Measurements from ENCODE around the gene MPPED2.

The MPPED2 gene

GRCh38 chr11:30452842-30453241 lies 133.3 kb downstream of the MPPED2 start:
- DNase-seq (ENCODE audit: low read depth, low spot score) = no peak

GRCh38 chr11:30452114-30452513 lies 134.0 kb downstream of the MPPED2 start:
- no peak for DNase-seq (ENCODE audit: low read depth, low spot score)

DNA sequence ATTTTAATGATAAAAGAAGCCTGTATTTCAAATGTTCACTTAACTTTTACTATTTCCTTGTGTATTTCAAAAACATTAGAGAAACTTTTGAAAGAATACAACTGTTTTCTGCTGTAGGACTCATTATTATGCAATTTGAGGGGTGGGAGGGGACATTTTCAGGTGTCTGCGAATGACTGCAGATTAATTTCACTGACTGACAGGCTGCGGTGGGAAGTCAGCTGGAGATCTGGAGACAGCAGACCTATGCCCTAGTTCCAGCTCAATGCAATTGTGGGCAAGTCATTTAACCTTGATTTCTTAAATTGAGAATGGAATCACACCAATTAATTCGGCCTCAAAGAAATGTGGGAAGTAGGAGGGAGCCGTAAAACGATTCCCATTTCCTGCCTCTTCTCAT lies 134.5 kb downstream of the MPPED2 start:
- DNase-seq (ENCODE audit: low read depth, low spot score) = no peak

GRCh38 chr11:30451167-30451566 lies 135.0 kb downstream of the MPPED2 start:
- DNase-seq (ENCODE audit: low read depth, low spot score) = no peak

DNA sequence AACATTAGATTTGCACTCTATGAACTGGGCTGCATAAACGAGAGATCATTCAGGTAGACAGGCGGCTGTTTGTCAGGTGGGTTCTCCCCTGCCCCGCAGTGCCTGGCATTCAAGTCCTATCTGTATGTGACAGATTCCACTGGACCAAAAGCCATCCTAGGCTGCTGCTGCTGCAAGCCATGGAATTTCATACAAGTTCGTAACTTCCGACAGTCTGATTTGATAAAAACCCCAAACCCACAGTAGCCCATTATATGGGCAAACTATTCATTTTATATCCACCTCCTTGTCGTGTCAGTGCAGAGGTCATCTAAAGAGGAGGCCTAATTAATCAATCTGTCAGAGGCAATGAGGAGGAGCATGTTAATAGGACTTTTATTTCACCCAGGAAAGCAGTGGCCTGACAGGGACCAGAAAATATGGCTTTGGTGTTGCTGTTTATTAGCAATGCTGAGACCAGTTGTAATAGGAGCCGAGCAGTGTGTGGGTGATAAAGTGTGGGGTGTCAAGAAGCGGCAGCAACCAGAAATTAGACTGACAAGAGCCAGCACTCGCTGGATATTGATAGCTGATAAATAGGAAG lies 139.0 kb downstream of the MPPED2 start:
- DNase-seq (ENCODE audit: low read depth, low spot score) = no peak

GRCh38 chr11:30446520-30446919 lies 139.6 kb downstream of the MPPED2 start:
- no peak for DNase-seq (ENCODE audit: low read depth, low spot score)

DNA sequence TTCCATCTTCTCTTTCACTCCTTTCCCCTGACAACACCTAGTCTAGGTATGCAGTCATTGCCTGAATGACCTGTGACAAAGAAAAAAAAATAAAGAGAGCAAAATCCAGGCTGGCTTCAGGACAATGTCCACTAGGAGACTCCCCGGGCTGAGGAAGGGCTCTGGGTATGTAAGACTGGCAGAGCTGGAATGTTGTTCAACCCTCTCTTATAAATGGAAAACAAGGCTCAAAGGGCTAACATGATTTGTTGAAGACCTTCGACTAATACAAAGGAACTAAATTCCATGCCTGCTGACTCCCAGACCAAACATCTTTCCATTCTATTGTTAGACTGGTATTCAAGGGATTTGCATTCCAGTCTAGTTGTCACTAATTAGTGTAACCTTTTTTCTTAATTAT lies 141.1 kb downstream of the MPPED2 start:
- no peak for DNase-seq (ENCODE audit: low read depth, low spot score)

DNA sequence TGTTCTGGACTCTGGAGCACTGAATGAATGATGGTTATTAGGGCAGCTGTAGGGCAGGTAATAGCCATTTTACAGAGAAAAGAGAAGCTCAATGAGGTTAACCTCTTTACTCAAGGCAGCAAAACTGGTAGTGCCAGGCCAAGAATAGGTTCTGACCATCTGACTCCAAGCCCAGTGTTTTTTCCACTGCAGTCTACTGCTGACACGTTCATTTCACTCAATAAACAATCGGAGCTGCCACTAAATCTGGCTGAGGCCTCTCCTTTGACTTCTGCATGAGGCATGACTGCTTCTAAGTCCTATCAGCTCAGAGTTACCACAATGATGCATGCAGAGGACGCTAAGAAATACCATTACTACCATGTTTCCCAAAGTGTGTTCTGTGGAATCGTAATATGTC lies 145.6 kb downstream of the MPPED2 start:
- no peak for DNase-seq (ENCODE audit: low read depth, low spot score)

- DNase-seq (ENCODE audit: low read depth, low spot score) = no peak
These were observed 149.4 kb downstream of the MPPED2 start for GRCh38 chr11:30436801-30437200.

DNA sequence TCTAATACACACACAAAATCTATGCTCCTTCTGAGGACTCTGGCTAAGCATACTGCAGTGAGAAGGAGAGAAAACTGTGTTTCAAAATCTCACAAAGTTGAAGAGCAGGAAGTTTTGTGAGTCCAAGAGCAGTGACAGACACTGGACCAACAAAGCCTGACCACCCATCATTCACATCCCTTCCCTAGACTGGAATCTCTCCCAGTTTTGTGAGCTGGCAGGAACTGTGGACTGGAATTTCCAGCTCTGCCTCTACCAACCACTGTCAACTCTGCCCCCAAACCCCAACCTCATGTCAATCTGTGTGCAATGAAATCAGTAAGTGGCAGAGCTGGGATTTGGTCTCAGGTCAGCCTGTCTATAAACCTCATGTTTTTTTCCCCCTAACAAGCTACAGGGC lies 150.7 kb downstream of the MPPED2 start:
- no peak for DNase-seq (ENCODE audit: low read depth, low spot score)

DNA sequence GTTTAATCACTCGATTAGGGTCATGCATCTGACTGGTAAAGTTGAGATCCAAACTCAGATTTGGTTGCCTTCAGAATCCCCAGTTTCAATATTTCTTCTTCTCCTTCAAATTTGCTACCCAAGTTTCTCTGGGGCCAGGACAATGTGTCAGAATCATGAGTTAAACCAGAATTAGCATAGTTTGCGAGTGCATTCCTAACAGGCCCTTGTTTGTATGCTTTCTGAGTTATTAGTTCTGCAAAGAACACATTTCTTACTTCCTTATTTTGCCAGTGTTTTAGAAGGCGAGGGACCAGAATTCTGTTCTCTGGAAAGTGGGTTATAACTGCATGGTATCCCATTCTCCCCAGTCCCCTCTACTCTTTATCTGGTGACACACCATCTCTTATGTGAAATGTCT lies 151.3 kb downstream of the MPPED2 start:
- no peak for DNase-seq (ENCODE audit: low read depth, low spot score)

GRCh38 chr11:30433831-30434230 lies 152.3 kb downstream of the MPPED2 start:
- no peak for DNase-seq (ENCODE audit: low read depth, low spot score)

GRCh38 chr11:30432716-30433115 lies 153.4 kb downstream of the MPPED2 start:
- no peak for DNase-seq (ENCODE audit: low read depth, low spot score)

DNA sequence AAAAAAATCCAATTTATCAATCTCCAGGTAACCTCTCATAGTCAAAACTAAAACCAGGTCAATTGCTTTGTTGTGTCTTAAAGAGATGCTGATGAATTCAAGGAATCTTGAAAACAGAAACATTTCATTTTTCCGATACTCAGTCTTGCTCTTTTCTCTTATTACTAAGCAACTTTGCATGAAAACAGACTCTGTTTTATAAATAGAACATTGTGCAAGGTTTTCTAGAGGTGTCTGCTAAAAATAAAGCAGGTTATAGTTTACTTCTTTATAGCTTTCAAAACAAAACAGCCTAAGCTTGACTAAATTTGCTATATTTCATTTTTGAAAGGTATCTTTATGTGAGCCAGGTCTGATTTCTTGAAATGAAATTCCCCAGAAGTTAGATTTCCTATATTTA lies 154.0 kb downstream of the MPPED2 start:
- no peak for DNase-seq (ENCODE audit: low read depth, low spot score)

- no peak for DNase-seq (ENCODE audit: low read depth, low spot score)
These were observed 154.9 kb downstream of the MPPED2 start for GRCh38 chr11:30431127-30431814.

DNA sequence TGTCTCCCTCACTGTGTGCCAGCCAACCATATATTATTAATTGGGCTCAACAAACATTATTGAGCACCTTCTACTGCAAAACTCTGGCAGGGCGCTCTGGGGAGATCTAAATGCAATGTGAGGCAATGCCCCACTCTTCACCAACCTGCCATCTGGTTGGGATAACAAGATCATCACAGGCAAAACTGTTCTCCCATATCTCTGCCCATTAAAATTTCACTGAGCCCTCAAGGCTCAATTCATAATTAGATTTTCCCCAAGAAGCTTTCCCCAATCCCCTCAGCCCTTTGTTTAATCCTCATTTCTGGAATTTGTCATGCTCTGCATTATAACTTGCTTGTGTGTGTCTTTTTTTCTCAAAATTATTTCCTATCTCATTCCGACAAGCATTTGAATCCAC lies 156.6 kb downstream of the MPPED2 start:
- no peak for DNase-seq (ENCODE audit: low read depth, low spot score)

DNA sequence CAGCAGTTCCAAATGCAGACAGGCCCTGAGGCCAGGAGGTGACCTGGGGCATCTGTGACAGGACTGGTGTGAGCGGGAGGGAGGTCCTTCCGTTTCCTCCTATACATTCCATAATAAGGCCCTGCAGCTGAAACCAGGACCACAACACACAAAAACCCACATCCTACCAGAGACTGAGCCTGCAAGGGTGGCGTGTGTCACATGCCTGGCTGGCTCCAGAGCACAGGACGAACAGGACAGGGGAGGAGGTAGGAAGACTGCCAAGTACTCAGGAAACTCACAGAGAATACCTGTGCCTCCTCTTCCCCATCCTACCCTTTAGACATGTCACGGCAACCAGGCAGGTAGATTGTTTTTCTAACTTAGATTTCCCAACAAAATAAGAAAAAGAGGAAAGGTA lies 159.4 kb downstream of the MPPED2 start:
- DNase-seq (ENCODE audit: low read depth, low spot score) = no peak

GRCh38 chr11:30424844-30425243 lies 161.3 kb downstream of the MPPED2 start:
- DNase-seq (ENCODE audit: low read depth, low spot score) = no peak

- DNase-seq (ENCODE audit: low read depth, low spot score) = no peak
These were observed 161.8 kb downstream of the MPPED2 start for GRCh38 chr11:30424321-30424720.

DNA sequence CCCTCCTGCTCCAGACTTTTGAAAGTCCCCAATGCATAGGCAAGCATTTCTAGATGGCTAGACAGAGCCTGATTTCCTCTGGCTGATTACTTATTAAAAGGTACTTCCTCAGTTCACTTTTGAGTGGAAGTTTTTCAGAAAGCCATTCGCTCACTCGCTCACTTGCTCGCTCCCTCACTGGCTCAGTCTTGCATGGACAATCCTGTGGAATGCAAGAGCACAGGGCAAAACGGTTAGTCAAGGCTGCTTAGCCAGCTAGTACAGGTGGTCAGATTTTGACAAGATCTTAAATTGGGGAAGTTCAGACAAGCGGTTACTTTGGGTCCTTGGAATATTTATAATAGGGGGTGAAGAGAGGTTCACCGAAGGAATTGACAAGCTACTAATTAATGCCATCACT lies 162.3 kb downstream of the MPPED2 start:
- no peak for DNase-seq (ENCODE audit: low read depth, low spot score)

DNA sequence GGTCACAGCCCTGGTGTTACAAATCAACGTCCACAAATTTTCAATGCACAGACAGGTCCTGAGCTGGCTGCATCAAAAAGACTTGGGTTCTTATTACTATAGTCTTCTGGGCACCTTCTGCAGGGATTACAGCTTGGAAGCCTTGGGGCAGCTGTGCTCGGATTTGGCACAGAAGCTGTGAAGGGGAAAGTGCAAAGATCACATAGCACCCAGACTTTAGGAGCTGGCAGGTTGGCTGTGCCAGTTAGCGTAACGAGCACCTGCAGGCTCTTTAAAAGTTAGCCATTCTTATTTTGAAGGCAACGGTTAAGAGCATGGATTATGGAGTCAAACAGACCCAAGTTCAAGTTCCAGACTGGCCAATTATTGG lies 162.9 kb downstream of the MPPED2 start:
- DNase-seq (ENCODE audit: low read depth, low spot score) = no peak

DNA sequence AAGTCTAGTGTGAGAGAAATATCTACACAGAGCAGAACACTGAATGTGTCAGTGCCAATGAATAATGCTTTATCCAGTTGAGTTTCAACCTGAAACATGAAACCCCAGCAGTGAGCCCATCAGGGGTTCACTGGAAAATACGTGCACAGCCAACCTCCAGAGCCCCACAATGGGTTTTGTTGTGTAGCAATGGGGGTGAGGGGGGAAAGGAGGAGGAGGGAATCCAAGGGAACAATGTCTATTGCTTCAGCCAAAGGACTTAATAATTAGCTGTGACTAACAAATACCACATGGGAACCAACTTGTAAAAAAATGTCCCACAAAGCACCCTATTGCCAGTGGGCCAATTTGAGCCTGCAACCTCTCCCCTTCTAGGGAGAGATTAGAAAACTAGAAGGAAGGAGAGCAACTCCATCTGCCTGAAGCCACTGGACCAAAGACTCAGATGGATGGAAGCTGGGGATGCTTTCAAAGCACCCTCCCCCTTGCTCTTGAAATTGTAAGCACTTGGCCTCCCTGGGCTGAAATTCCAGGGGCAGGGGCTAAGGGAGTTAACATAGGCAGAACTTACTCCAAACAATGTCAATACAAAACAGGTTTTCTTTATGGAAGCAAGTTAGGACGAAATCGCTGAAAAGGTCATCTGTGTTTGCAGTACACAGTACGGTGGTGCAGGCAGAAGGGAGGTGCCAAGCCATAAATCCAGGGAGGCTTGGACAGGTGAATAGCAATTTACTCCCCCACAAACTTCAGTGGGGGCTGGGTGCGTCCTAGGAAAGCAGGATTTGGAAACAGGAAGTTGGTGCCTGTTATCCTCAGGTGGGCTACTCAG lies 163.5 kb downstream of the MPPED2 start:
- DNase-seq (ENCODE audit: low read depth, low spot score) = no peak

- no peak for DNase-seq (ENCODE audit: low read depth, low spot score)
These were observed 165.8 kb downstream of the MPPED2 start for GRCh38 chr11:30420233-30420787.
